ENCODE results near the gene NRN1L.

Gene NRN1L

GRCh38 chr16:67868290-67868689 is 16.4 kb upstream of the NRN1L start:
- POLR2A ChIA-PET: no interaction called here

DNA sequence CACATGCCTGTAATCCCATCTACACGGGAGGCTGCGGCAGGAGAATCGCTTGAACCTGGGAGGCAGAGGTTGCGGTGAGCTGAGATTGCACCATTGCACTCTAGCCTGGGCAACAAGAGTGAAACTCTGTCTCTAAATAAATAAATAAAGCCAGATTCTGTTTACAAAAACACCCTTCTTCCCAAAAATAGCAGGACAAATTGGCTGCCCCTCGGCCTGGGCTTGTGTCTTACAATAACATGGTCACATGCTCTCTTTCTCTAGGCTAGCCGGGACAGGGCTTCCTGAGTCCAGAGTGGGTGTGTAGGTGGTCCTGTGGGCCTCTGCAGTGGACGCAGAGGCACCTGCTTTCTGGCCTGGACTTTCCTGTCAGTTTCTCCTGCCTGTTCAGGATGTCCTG is 15.0 kb upstream of the NRN1L start:
- Histone ChIP-seq H3K27me3 (replicated peaks in 2 of 5; ENCODE audit: control insufficient read depth in 4 of 5, insufficient read depth in 5 of 5, low read length in 4 of 5) (no peaks in the 10 kb centered on the region), H3K4me3 (ENCODE audit: control insufficient read depth in 1 of 7, extremely low read depth in 1 of 7, insufficient read depth in 4 of 7, low read depth in 2 of 7, low read length in 6 of 7) (no peak overlapping the region), H3K9me3 (ENCODE audit: control extremely low read depth in 1 of 5, control insufficient read depth in 4 of 5, insufficient read depth in 2 of 5, low read depth in 1 of 5, low read length in 4 of 5) (no peaks in the 10 kb centered on the region), H3K36me3 (ENCODE audit: control insufficient read depth in 4 of 4, insufficient read depth in 4 of 4, low read length in 3 of 4) (peaks cover 2 to 58% (median 33%) of the 10 kb centered on the region in 4 experiments), H3K27ac (ENCODE audit: insufficient read depth in 1 of 2, low read depth in 1 of 2, low read length in 2 of 2, poor library complexity in 1 of 2, severe bottlenecking in 2 of 2) (no peak overlapping the region), H3K4me1 (ENCODE audit: control extremely low read depth in 1 of 4, control insufficient read depth in 4 of 4, insufficient read depth in 4 of 4, low read length in 3 of 4) (peaks cover 7 to 32% (median 22%) of the 10 kb centered on the region in 4 experiments)
- ChIA-PET CTCF (interaction anchor here (0.7 to 18.2 kb wide), 8 partner anchors 10 to 202 kb away, joined by 3 to 155 read pairs (median 4); partner anchors contain the start of genes CENPT and NUTF2), POLR2A (no interaction called here)
- WGBS (ENCODE audit: insufficient coverage): 95% methylated on average over 7 of the region's 7 CpGs
- no peak for DNase-seq

More at GRCh38 chr16:67868290-67868689, 16.4 kb upstream of the NRN1L start:
- CTCF ChIA-PET: interaction anchor here (0.9 to 18.2 kb wide), 8 partner anchors 11 to 347 kb away, joined by 3 to 155 read pairs (median 5); partner anchors contain the start of genes CENPT and NUTF2
- DNase-seq: no peak
- H3K27me3 ChIP-seq (replicated peaks in 2 of 5; ENCODE audit: control insufficient read depth in 4 of 5, insufficient read depth in 5 of 5, low read length in 4 of 5): no peaks in the 10 kb centered on the region
- H3K9me3 ChIP-seq (ENCODE audit: control extremely low read depth in 1 of 5, control insufficient read depth in 4 of 5, insufficient read depth in 2 of 5, low read depth in 1 of 5, low read length in 4 of 5): no peaks in the 10 kb centered on the region
- H3K27ac ChIP-seq (ENCODE audit: insufficient read depth in 1 of 2, low read depth in 1 of 2, low read length in 2 of 2, poor library complexity in 1 of 2, severe bottlenecking in 2 of 2): peak overlapping the region in 1 of 2 experiments; percentile 8
- H3K36me3 ChIP-seq (ENCODE audit: control insufficient read depth in 4 of 4, insufficient read depth in 4 of 4, low read length in 3 of 4): peaks cover 2 to 62% (median 34%) of the 10 kb centered on the region in 4 experiments
- no peak overlapping the region for H3K4me3 ChIP-seq (ENCODE audit: control insufficient read depth in 1 of 7, extremely low read depth in 1 of 7, insufficient read depth in 4 of 7, low read depth in 2 of 7, low read length in 6 of 7)
- 98% methylated on average over 6 of the region's 6 CpGs for WGBS (ENCODE audit: insufficient coverage)
- H3K4me1 ChIP-seq (ENCODE audit: control extremely low read depth in 1 of 4, control insufficient read depth in 4 of 4, insufficient read depth in 4 of 4, low read length in 3 of 4): peaks cover 0 to 19% (median 8%) of the 10 kb centered on the region in 4 experiments

- ChIA-PET POLR2A (no interaction called here), CTCF (interaction anchor here (0.8 to 18.2 kb wide), 9 partner anchors 9 to 66 kb away, joined by 3 to 155 read pairs (median 4); partner anchors contain the start of genes CENPT and NUTF2)
- 100% methylated on average over 3 of the region's 3 CpGs for WGBS (ENCODE audit: insufficient coverage)
- H3K27ac ChIP-seq (ENCODE audit: insufficient read depth in 1 of 2, low read depth in 1 of 2, low read length in 2 of 2, poor library complexity in 1 of 2, severe bottlenecking in 2 of 2): no peak overlapping the region
- H3K4me3 ChIP-seq (ENCODE audit: control insufficient read depth in 1 of 7, extremely low read depth in 1 of 7, insufficient read depth in 4 of 7, low read depth in 2 of 7, low read length in 6 of 7): no peak overlapping the region
- peaks cover 2 to 57% (median 30%) of the 10 kb centered on the region in 4 experiments for H3K36me3 ChIP-seq (ENCODE audit: control insufficient read depth in 4 of 4, insufficient read depth in 4 of 4, low read length in 3 of 4)
- no peak for DNase-seq
- no peaks in the 10 kb centered on the region for H3K9me3 ChIP-seq (ENCODE audit: control extremely low read depth in 1 of 5, control insufficient read depth in 4 of 5, insufficient read depth in 2 of 5, low read depth in 1 of 5, low read length in 4 of 5)
- H3K4me1 ChIP-seq (ENCODE audit: control extremely low read depth in 1 of 4, control insufficient read depth in 4 of 4, insufficient read depth in 4 of 4, low read length in 3 of 4): peaks cover 7 to 33% (median 27%) of the 10 kb centered on the region in 4 experiments
- H3K27me3 ChIP-seq (replicated peaks in 2 of 5; ENCODE audit: control insufficient read depth in 4 of 5, insufficient read depth in 5 of 5, low read length in 4 of 5): no peaks in the 10 kb centered on the region
Observed at GRCh38 chr16:67871256-67871655, 13.4 kb upstream of the NRN1L start.

- WGBS (ENCODE audit: insufficient coverage): 11% methylated on average over 1 of the region's 2 CpGs
- DNase-seq: peak in 1 of 3 donors; percentile 12
- H3K4me3 ChIP-seq (ENCODE audit: control insufficient read depth in 1 of 7, extremely low read depth in 1 of 7, insufficient read depth in 4 of 7, low read depth in 2 of 7, low read length in 6 of 7): peak overlapping the region in 6 of 7 experiments; percentile 83 to 98 (median 90)
- POLR2A ChIA-PET: no interaction called here
- H3K27me3 ChIP-seq (replicated peaks in 2 of 5; ENCODE audit: control insufficient read depth in 4 of 5, insufficient read depth in 5 of 5, low read length in 4 of 5): no peaks in the 10 kb centered on the region
- CTCF ChIA-PET: interaction anchor here (0.8 to 18.2 kb wide), 6 partner anchors 8 to 57 kb away, joined by 3 to 155 read pairs (median 4); partner anchors contain the start of genes CENPT and NUTF2
- peak overlapping the region; percentile 56 to 91 for H3K27ac ChIP-seq (ENCODE audit: insufficient read depth in 1 of 2, low read depth in 1 of 2, low read length in 2 of 2, poor library complexity in 1 of 2, severe bottlenecking in 2 of 2)
- peaks cover 7 to 33% (median 27%) of the 10 kb centered on the region in 4 experiments for H3K4me1 ChIP-seq (ENCODE audit: control extremely low read depth in 1 of 4, control insufficient read depth in 4 of 4, insufficient read depth in 4 of 4, low read length in 3 of 4)
- peaks cover 9 to 61% (median 35%) of the 10 kb centered on the region in 4 experiments for H3K36me3 ChIP-seq (ENCODE audit: control insufficient read depth in 4 of 4, insufficient read depth in 4 of 4, low read length in 3 of 4)
- no peaks in the 10 kb centered on the region for H3K9me3 ChIP-seq (ENCODE audit: control extremely low read depth in 1 of 5, control insufficient read depth in 4 of 5, insufficient read depth in 2 of 5, low read depth in 1 of 5, low read length in 4 of 5)
Observed at GRCh38 chr16:67872131-67872630, 12.5 kb upstream of the NRN1L start.

DNA sequence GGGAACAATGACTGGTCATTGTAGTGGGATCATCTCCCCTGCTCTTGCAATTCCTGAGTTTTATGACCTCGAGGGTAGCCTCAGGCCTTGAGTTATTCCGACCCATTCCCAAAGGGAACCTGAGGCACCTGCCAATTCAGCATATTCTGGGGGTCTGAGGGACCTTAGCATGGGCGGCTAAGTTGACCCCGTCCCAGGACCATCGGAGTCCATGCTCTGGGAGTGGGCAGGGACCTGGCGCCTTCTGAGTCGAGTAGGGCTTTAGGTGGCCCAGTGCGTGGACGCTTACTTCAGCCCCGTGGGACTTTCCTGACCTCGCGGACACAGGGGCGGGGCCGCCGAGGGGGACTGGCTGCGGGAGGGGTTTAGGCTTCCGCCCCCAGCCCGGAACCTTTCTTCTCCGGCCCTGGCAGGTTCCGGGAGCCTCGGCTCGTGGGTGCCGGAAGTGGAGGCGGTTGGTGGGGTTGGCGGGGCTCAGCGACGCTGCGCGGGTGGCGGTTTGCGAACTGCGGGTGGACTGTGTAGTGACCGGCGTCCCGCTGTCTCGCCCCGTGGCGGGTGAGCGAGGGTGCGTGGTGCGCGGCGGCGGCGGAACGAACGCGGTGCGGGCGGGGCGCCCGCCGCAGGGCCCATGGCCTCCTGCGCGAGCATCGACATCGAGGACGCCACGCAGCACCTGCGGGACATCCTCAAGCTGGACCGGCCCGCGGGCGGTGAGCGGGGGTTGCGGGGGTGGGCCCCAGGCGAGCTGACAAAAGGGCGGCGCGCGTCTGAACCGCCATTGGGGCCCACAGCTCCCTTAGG is 11.9 kb upstream of the NRN1L start, which contains the start of gene EDC4:
Gene EDC4, plus strand, starts transcription at position 422 of the 804 bp plus-strand sequence. Its CDS starts 210 bp downstream, at position 632.
- Histone ChIP-seq H3K9me3 (ENCODE audit: control extremely low read depth in 1 of 5, control insufficient read depth in 4 of 5, insufficient read depth in 2 of 5, low read depth in 1 of 5, low read length in 4 of 5) (no peaks in the 10 kb centered on the region), H3K27ac (ENCODE audit: insufficient read depth in 1 of 2, low read depth in 1 of 2, low read length in 2 of 2, poor library complexity in 1 of 2, severe bottlenecking in 2 of 2) (peak within 1 kb of the TSS; percentile 84 to 91), H3K36me3 (ENCODE audit: control insufficient read depth in 4 of 4, insufficient read depth in 4 of 4, low read length in 3 of 4) (peaks cover 13 to 61% (median 38%) of the 10 kb centered on the region in 4 experiments), H3K27me3 (replicated peaks in 2 of 5; ENCODE audit: control insufficient read depth in 4 of 5, insufficient read depth in 5 of 5, low read length in 4 of 5) (no peaks in the 10 kb centered on the region), H3K4me3 (ENCODE audit: control insufficient read depth in 1 of 7, extremely low read depth in 1 of 7, insufficient read depth in 4 of 7, low read depth in 2 of 7, low read length in 6 of 7) (peak within 1 kb of the TSS; percentile 83 to 98 (median 91)), H3K4me1 (ENCODE audit: control extremely low read depth in 1 of 4, control insufficient read depth in 4 of 4, insufficient read depth in 4 of 4, low read length in 3 of 4) (peaks cover 7 to 33% (median 27%) of the 10 kb centered on the region in 4 experiments)
- WGBS (ENCODE audit: insufficient coverage): 2% methylated on average over 70 of the region's 72 CpGs
- peak; percentile 79 to 85 (median 84) for DNase-seq
- POLR2A ChIA-PET: interaction anchor here (0.6 kb wide), 1 partner anchor 36 kb away, joined by 3 read pairs; no protein-coding TSS in a partner anchor
- CTCF ChIA-PET: interaction anchor here (0.9 to 20.3 kb wide), 9 partner anchors 9 to 209 kb away, joined by 3 to 359 read pairs (median 4); partner anchors contain the start of genes CTRL, NRN1L and PSMB10

DNA sequence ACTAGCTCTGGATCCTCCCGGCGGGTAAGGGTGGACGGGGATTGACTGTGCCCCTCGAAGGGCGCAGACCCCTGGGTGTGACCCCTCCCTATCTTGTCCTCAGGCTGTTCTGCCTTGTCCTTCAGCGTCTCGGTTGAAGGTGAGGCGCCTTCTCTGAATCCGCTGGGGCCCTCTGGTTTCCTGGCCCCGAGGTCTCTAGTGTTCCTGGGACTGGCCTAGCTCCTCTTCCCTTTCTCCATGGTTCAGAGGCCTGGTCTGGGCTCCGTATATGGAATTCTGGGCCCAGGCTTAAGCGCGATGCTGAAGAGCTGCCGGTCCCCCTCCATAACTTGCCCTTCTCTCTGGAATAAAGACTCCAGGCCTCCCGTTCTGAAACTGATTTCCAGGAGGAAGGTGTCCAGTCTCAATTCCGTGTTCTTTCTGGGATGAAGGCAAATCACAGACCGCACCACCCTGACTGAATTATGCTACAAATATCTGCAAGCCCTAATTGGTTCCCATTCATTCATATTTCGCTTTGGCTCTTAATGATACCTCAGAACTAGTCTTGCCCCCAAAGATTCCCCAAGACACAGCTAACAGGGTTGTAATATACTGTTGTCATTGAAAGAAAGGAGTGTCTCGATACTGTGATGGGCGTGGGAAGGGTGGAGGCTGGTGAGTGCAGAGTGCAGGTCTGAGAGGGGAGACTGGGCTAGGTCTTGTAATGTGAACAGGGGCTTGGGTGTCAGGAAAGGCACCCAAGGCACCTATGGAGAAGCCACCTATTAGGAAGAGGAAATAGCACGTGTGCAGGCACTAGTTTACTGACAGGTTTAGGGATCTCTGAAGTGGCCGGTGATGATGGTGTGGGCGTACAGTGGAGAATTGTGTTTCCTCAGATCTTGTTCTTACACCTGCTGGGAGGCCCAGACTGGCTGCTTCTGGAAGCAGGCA is 11.0 kb upstream of the NRN1L start:
- Histone ChIP-seq H3K27ac (ENCODE audit: insufficient read depth in 1 of 2, low read depth in 1 of 2, low read length in 2 of 2, poor library complexity in 1 of 2, severe bottlenecking in 2 of 2) (peak overlapping the region; percentile 84 to 91), H3K4me3 (ENCODE audit: control insufficient read depth in 1 of 7, extremely low read depth in 1 of 7, insufficient read depth in 4 of 7, low read depth in 2 of 7, low read length in 6 of 7) (peak overlapping the region; percentile 83 to 98 (median 91)), H3K36me3 (ENCODE audit: control insufficient read depth in 4 of 4, insufficient read depth in 4 of 4, low read length in 3 of 4) (peaks cover 13 to 61% (median 42%) of the 10 kb centered on the region in 4 experiments), H3K9me3 (ENCODE audit: control extremely low read depth in 1 of 5, control insufficient read depth in 4 of 5, insufficient read depth in 2 of 5, low read depth in 1 of 5, low read length in 4 of 5) (no peaks in the 10 kb centered on the region), H3K27me3 (replicated peaks in 2 of 5; ENCODE audit: control insufficient read depth in 4 of 5, insufficient read depth in 5 of 5, low read length in 4 of 5) (no peaks in the 10 kb centered on the region), H3K4me1 (ENCODE audit: control extremely low read depth in 1 of 4, control insufficient read depth in 4 of 4, insufficient read depth in 4 of 4, low read length in 3 of 4) (peaks cover 7 to 33% (median 27%) of the 10 kb centered on the region in 4 experiments)
- ChIA-PET POLR2A (interaction anchor here (0.6 kb wide), 1 partner anchor 37 kb away, joined by 3 read pairs; no protein-coding TSS in a partner anchor), CTCF (interaction anchor here (0.6 to 20.3 kb wide), 11 partner anchors 8 to 210 kb away, joined by 3 to 359 read pairs (median 4); partner anchors contain the start of genes CTRL, NRN1L and PSMB10)
- DNase-seq: no peak
- WGBS (ENCODE audit: insufficient coverage): 15% methylated on average over 17 of the region's 23 CpGs

All from common myeloid progenitor, CD34-positive (primary cell).